Heart left ventricle (tissue), 16 donors: ENCODE measurements around the gene LIMA1. TPM values are rescaled to one million over a fixed set of nuclear protein-coding genes. Genes with fewer than 3 reads are reported as not detected.
"Not testable (repeated sequence)": the region's sequence is repeated elsewhere in the genome, so short reads cannot be mapped to it uniquely, and the experiment has no call there.

Source experiments
- ATAC-seq, 4 donors: fragments of 200-7000 bp; cut with Tn5 transposase; one replicate each; pipeline ENCODE4 v1.9.1; 2020 to 2022; ENCODE audit warnings: moderate library complexity in 4 of 4, mild to moderate bottlenecking in 3 of 4, moderate number of reproducible peaks in 1 of 4
- DNase-seq, 5 donors: peaks; one replicate each; pipeline ENCODE4 v3.0.0-alpha.2; 2020
- H3K27ac ChIP-seq, 12 donors: fragments of 200-600 bp; sonication (generic) in 4 of 12; one replicate each; pipeline versions ENCODE4 v1.5.0 to v1.8.0; 2016 to 2022; ENCODE audit warnings: mild to moderate bottlenecking in 2 of 12
- H3K27me3 ChIP-seq, 9 donors: fragments of 200-600 bp; sonication (generic) in 2 of 9; one replicate each; pipeline versions ENCODE4 v1.5.1 to v1.8.0; 2016 to 2022; ENCODE audit warnings: mild to moderate bottlenecking in 3 of 9
- H3K36me3 ChIP-seq, 9 donors: fragments of 200-600 bp; sonication (generic) in 2 of 9; one replicate each; pipeline versions ENCODE4 v1.5.0 to v1.8.0; 2018 to 2022; ENCODE audit warnings: mild to moderate bottlenecking in 2 of 9
- H3K4me1 ChIP-seq, 12 donors: fragments of 200-600 bp; sonication (generic) in 4 of 12; one replicate each; pipeline versions ENCODE4 v1.5.0 to v1.8.0; 2016 to 2022; ENCODE audit warnings: mild to moderate bottlenecking in 3 of 12
- H3K4me3 ChIP-seq, 12 donors: fragments of 200-600 bp; sonication (generic) in 4 of 12; one replicate each; pipeline versions ENCODE4 v1.5.0 to v1.8.0; 2017 to 2022; ENCODE audit warnings: mild to moderate bottlenecking in 9 of 12, moderate library complexity in 4 of 12
- H3K9me3 ChIP-seq, 12 donors: fragments of 200-600 bp; sonication (generic) in 4 of 12; one replicate each; pipeline versions ENCODE4 v1.5.0 to v1.8.0; 2016 to 2022; ENCODE audit warnings: mild to moderate bottlenecking in 1 of 12
- CTCF ChIP-seq, 12 donors: fragments of 200-600 bp; sonication (generic) in 4 of 12; IDR thresholded peaks; one replicate each; pipeline versions ENCODE4 v1.5.0 to v1.8.0; 2018 to 2022; ENCODE audit warnings: antibody characterized with exemption in 12 of 12, mild to moderate bottlenecking in 5 of 12
- POLR2A ChIP-seq, 2 donors: fragments of 450-650 bp; IDR thresholded peaks; one replicate each; pipeline ENCODE4 v1.6.1; 2017; ENCODE audit warnings: antibody characterized with exemption in 2 of 2, mild to moderate bottlenecking in 2 of 2, moderate library complexity in 2 of 2
- WGBS, 4 donors: extraction: QIAGEN DNeasy Blood & Tissue Kit in 2 of 4; methylation state at CpG; one replicate each; pipeline versions ENCODE4 v1.1.5 to v1.1.7; 2013 to 2018; 5-methylcytosine and 5-hydroxymethylcytosine counted together
- intact Hi-C, 10 donors: fragments of 100-400 bp; cut with DNase I; formaldehyde crosslinking; loops; one replicate each; pipeline versions ENCODE4 v1.11.1 to v1.14.2; 2022
- polyA plus RNA-seq, 2 donors: library from polyadenylated mRNA; stranded (reverse); fragments of 200-250 nt; gene quantifications; one replicate each; pipeline ENCODE4 v1.2.3, GENCODE V29; 2013
- total RNA-seq, 9 donors: library from RNA; depleted of rRNA in 2 of 9; stranded (reverse); fragments of >200 nt in 2 of 9; fragmentation: NEBNext Ultra II Directional in 3 of 9; extraction: Animal tissue kit (Norgen Biotek cat#: 25700) in 3 of 9; gene quantifications; one replicate each; pipeline versions ENCODE4 v1.1.0 to v1.2.4, GENCODE V29; 2016 to 2023
- donor health status: ischemic (EF 13 %, LVEDD 7.1; RV severe dilation, severe dysfunction).
- donor health status: healthy with polysubstance abuse.
- donor health status: DM: no; HTN: yes; CAD: no.
- donor health status: DM: no; HTN: no; CAD: no.
- donor health status: ischemic (EF 25% LVEDD 6.9; RV normal size, moderate dysfunction).
- donor health status: ischemic (EF 25% LVEDD 5.7; RV mildly dilated, moderate dysfunction).
- donor health status: healthy.
- donor health status: DM: yes; HTN: yes; CAD: no.
- donor health status: ischemic (EF 35%, LVEDD 5.7; RV mildly dilated, moderate dysfunction).
- donor health status: nonischemic (EF 11% LVEDD 7.7; RV severe dilation, severe dysfunction).
- donor health status: DM: yes; HTN: yes; CAD: no.
- donor health status: PGD.
- donor health status: ischemic (EF 29% LVEDD 5.4; RV normal size, mild dysfunction).
- donor health status: nonischemic (EF 23%, LVEDD 6.1; RV moderate dilation, normal function).

The LIMA1 gene
- total and polyA plus RNA-seq, 11 donors: 11.6 to 38.8 (median 14.7) TPM

- peak; percentile 79 to 96 (median 84) for ATAC-seq
- no peaks in the 10 kb centered on the region for H3K27me3 ChIP-seq
- peak overlapping the region in 11 of 12 donors; percentile 48 to 73 (median 63) for H3K27ac ChIP-seq
- 42 to 43% (median 42%) methylated on average over 1 of the region's 1 CpG for WGBS, 4 donors
- TF ChIP-seq POLR2A (IDR thresholded peaks at IDR 0.05) (peak in 1 of 2 donors; percentile 30), CTCF (IDR thresholded peaks at IDR 0.05) (no peak)
- intact Hi-C loops: no loop called here
- no peaks in the 10 kb centered on the region for H3K9me3 ChIP-seq
- H3K36me3 ChIP-seq: peaks cover 0 to 2% (median 0%) of the 10 kb centered on the region in 9 donors
- peaks cover 0 to 53% (median 19%) of the 10 kb centered on the region in 12 donors for H3K4me1 ChIP-seq
- DNase-seq: peak in 4 of 5 donors; percentile 50 to 70 (median 67)
- no peak overlapping the region for H3K4me3 ChIP-seq
Observed at GRCh38 chr12:50275556-50275955, 7.8 kb downstream of the LIMA1 start.

- peak overlapping the region in 11 of 12 donors; percentile 33 to 73 (median 63) for H3K27ac ChIP-seq
- H3K27me3 ChIP-seq, H3K4me3 ChIP-seq, H3K9me3 ChIP-seq, DNase-seq, intact Hi-C loops, H3K36me3 ChIP-seq, ATAC-seq: not testable (repeated sequence)
- 94 to 98% (median 95%) methylated on average over 5 of the region's 5 CpGs for WGBS, 4 donors
- H3K4me1 ChIP-seq: peaks cover 0 to 53% (median 19%) of the 10 kb centered on the region in 12 donors
Observed at GRCh38 chr12:50275127-50275526, 8.2 kb downstream of the LIMA1 start.

GRCh38 chr12:50271724-50272247 is 11.5 kb downstream of the LIMA1 start:
- no peaks in the 10 kb centered on the region for H3K27me3 ChIP-seq
- peak in 2 of 4 donors; percentile 34 to 38 for ATAC-seq
- peak overlapping the region; percentile 76 to 88 (median 82) for H3K27ac ChIP-seq
- H3K36me3 ChIP-seq: peaks cover 0 to 2% (median 0%) of the 10 kb centered on the region in 9 donors
- WGBS, 4 donors: 40 to 60% (median 45%) methylated on average over 2 of the region's 2 CpGs
- TF ChIP-seq POLR2A (IDR thresholded peaks at IDR 0.05) (no peak), CTCF (IDR thresholded peaks at IDR 0.05) (no peak)
- DNase-seq: no peak
- intact Hi-C loops: no loop called here
- peak overlapping the region in 9 of 12 donors; percentile 11 to 49 (median 31) for H3K4me3 ChIP-seq
- peaks cover 0 to 46% (median 14%) of the 10 kb centered on the region in 12 donors for H3K4me1 ChIP-seq
- no peaks in the 10 kb centered on the region for H3K9me3 ChIP-seq

- Histone ChIP-seq H3K36me3 (no peaks in the 10 kb centered on the region), H3K4me3 (no peak overlapping the region), H3K4me1 (peaks cover 0 to 19% (median 6%) of the 10 kb centered on the region in 12 donors), H3K9me3 (peaks cover 0 to 4% (median 0%) of the 10 kb centered on the region in 12 donors), H3K27ac (no peak overlapping the region), H3K27me3 (no peaks in the 10 kb centered on the region)
- ATAC-seq: no peak
- TF ChIP-seq POLR2A (IDR thresholded peaks at IDR 0.05) (no peak), CTCF (IDR thresholded peaks at IDR 0.05) (no peak)
- WGBS, 4 donors: 97 to 100% (median 98%) methylated on average over 2 of the region's 2 CpGs
- DNase-seq: no peak
- intact Hi-C loops: no loop called here
Observed at GRCh38 chr12:50268482-50268881, 14.8 kb downstream of the LIMA1 start.
